HFF-Myc (cell line): Measurements from ENCODE around the gene STK24.

Experiments
- DNase-seq: peaks from one replicate; pipeline ENCODE4 v3.0.0-alpha.2; 2011; ENCODE audit warnings: low read depth; ENCODE audit errors: extremely low read depth
- H3K4me3 ChIP-seq: replicated peaks from 2 replicates; pipeline ENCODE4 v1.5.1; 2011; ENCODE audit warnings: low read depth, mild to moderate bottlenecking, control low read depth, low read length
- TF ChIP-seq, protein P1 (sequence below): IDR thresholded peaks from 2 replicates; pipeline ENCODE4 v1.5.1; 2012; ENCODE audit warnings: mild to moderate bottlenecking, low read depth, low read length, control low read depth; ENCODE audit errors: missing control alignments

STK24 gene

DNA sequence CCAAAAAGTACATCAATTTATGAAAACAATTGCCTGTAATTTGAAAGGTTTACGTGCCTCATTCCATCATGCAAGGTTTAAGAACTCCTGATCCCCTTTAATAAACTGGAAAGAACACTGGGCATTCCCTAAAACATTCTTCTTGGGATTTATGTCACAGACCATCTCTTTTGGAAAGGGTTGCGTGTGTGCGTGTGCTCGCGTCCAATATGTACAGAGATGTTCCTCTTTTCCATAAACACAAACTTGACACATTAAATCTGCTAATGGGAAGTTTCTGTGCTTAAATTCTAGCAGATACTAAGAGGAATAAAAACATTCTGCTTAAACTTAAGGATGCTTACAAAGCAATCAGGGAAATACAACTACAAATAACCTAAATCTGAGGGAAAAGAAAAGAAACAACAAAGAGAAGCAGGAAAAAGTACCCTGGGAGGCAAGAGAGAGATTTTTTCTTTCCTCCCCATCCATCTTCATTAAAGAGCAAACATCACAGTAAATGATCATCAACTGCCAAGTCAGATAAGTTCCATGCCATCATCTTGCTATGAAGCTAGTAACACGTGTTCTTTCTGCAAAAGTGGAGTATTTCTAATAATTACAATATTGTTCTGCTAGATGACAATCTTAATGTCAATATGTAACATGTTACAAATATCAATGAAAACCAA is 83.7 kb downstream of the STK24 start:
- H3K4me3 ChIP-seq: no peak overlapping the region
- TF ChIP-seq, protein P1, sequence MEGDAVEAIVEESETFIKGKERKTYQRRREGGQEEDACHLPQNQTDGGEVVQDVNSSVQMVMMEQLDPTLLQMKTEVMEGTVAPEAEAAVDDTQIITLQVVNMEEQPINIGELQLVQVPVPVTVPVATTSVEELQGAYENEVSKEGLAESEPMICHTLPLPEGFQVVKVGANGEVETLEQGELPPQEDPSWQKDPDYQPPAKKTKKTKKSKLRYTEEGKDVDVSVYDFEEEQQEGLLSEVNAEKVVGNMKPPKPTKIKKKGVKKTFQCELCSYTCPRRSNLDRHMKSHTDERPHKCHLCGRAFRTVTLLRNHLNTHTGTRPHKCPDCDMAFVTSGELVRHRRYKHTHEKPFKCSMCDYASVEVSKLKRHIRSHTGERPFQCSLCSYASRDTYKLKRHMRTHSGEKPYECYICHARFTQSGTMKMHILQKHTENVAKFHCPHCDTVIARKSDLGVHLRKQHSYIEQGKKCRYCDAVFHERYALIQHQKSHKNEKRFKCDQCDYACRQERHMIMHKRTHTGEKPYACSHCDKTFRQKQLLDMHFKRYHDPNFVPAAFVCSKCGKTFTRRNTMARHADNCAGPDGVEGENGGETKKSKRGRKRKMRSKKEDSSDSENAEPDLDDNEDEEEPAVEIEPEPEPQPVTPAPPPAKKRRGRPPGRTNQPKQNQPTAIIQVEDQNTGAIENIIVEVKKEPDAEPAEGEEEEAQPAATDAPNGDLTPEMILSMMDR: no peak
- DNase-seq: no peak

DNA sequence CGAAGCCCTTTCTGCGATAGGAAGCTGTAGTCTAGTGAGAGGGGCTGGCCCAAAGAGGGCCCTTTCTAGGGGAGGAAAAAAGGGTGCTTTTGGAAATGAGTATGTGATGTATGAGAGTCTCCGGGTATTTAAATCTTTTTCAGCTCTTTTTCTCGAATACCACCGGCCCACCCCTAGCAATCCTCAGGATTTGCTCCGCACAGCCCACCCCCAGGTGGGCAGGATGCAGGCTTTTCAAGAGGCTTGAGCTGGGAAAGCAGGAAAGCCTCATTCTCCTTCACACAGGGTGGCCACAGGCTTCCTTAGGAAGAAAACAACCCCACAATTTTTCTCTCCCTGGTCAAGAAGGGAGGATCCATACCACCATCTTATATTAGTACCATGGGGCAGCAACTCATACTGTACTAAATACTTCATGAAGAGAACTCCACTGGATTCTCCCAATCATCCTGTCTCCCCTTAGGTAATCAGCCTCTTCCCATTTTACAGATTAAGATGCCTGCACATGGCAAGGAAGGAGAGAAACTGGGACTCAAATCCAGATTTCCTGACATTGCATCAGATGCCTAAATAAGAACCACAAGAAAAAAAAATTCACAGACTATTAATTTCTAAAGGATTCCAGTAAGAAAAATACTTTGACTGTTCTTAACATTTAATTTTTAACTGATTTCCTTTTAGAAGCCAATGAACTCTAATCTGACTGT is 84.4 kb downstream of the STK24 start:
- no peak for DNase-seq
- no peak overlapping the region for H3K4me3 ChIP-seq
- TF ChIP-seq, protein P1: no peak

DNA sequence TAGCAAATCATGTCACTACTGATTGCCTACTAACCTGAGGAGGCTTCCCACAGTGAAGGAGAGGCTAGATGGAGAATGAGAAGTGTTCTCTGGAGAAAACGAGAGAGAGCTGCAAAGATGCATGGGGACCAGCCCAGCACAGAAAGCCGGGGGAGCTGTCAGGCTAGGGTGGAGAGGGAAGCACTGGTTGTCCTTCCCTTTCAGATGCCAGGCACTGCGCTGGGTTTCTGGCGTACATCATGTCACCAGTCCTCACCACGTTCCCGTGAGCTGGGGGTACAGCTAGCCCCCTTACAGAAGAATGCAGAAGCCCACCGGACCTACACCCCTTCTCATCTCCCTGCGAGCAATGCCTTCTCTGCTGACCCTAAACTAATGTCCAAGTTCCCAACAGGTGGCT is 86.0 kb downstream of the STK24 start:
- TF ChIP-seq, protein P1: no peak
- no peak for DNase-seq
- H3K4me3 ChIP-seq: no peak overlapping the region

DNA sequence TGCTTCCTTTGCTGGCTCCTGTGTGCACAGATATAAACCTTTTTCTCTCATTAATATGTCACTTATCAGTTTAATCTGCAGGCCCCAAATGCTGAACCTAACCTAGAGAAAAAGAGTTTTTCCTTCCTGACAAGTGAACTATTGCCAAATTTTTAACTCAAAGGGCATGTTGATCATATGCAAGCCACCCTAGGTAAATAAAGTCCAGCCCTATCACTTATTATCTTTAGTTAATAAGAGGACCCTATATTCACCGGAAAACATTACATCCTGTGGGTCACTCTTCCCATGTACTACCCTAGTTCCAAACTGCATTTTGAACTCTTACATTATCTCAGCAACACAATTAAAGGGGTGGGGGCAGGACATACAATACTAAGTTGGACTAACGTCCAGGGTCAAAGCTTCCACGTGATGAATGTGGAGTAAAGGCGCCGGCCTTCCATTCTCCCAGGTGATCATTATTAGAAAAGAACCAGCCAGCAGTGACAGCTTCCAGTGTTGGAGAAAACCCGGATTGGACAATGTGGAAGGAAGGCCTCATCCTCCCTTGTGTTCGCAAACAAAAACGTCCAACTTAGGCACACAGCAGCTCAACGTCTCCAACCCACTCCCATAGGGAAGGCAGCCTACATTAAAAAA is 86.6 kb downstream of the STK24 start:
- H3K4me3 ChIP-seq: no peak overlapping the region
- DNase-seq: no peak
- TF ChIP-seq, protein P1: no peak

DNA sequence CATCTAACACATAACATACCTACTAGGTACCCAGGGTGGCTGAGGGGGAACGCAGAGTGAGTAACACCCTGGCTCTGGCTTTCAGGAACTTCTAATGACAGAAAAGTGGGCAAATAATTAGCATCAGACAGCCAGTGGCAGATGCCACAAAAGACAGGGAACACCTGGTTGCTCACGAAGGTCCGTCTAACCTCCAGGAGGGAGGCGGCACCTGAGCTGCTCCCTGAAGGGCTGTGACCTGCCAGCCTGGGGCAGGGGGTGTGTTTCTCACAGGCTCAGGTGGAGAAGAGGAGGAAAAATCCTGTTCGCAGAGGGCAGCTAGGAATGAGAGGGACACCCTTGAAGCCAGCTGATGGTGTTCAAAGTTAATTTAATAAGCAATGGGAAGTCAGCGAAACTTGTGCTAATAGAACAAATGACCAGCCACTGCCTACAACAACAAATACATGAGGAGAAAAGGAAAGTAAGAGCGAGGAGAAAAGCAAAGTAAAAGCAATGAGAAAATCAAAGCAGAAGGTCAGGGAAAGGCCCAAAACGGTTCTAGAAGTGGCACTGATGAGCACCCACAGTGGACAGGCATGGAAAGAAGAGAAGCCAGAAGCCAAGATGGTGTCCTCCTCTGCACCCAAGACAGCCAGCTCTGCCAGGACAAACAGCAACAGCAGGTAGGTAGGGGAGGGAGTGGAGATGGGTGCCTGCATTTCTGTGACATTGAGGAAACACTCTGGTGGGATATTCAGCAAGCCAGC is 87.3 kb downstream of the STK24 start:
- H3K4me3 ChIP-seq: no peak overlapping the region
- no peak for DNase-seq
- TF ChIP-seq, protein P1: no peak

DNA sequence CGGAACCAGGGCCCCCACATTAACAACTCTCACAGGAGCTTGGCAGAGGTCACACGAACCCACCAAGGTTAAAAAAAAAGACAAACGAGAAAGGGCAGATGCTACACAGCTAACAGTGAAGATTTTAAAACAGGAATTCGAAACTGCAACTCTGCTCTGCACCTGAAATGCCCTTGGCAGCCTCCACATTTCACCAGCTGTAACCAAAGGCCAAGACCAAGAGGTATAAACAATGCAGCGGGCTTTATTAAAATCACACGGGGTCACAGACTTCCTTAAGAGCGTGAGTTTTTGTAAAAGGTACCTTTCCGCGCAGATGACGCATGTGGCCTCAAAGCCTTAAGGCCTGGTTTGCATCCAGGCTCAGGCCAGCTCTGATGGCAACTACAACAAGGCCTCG is 88.2 kb downstream of the STK24 start:
- H3K4me3 ChIP-seq: no peak overlapping the region
- DNase-seq: no peak
- TF ChIP-seq, protein P1: no peak
